GM18951 (cell line): Measurements from ENCODE around the gene FPGS.
A peak's percentile ranks its signal among the peaks of the same experiment; 100 is the strongest.
"Not testable (repeated sequence)": the region's sequence is repeated elsewhere in the genome, so short reads cannot be mapped to it uniquely, and the experiment has no call there.

Experiments used
- POLR2A ChIP-seq: IDR thresholded peaks from 4 replicates; pipeline ENCODE4 v1.6.1; 2011; ENCODE audit warnings: mild to moderate bottlenecking; ENCODE audit not compliant: insufficient read length, insufficient read depth; ENCODE audit errors: extremely low read depth
- in situ Hi-C: fragments of 300-500 bp; cut with MboI; formaldehyde crosslinking; loops from one replicate; pipeline ENCODE4 v1.12.0; 2022; ENCODE audit warnings: low sequenced_read_pairs, mixed read lengths, inconsistent platforms; ENCODE audit not compliant: unreplicated experiment

Gene FPGS

DNA sequence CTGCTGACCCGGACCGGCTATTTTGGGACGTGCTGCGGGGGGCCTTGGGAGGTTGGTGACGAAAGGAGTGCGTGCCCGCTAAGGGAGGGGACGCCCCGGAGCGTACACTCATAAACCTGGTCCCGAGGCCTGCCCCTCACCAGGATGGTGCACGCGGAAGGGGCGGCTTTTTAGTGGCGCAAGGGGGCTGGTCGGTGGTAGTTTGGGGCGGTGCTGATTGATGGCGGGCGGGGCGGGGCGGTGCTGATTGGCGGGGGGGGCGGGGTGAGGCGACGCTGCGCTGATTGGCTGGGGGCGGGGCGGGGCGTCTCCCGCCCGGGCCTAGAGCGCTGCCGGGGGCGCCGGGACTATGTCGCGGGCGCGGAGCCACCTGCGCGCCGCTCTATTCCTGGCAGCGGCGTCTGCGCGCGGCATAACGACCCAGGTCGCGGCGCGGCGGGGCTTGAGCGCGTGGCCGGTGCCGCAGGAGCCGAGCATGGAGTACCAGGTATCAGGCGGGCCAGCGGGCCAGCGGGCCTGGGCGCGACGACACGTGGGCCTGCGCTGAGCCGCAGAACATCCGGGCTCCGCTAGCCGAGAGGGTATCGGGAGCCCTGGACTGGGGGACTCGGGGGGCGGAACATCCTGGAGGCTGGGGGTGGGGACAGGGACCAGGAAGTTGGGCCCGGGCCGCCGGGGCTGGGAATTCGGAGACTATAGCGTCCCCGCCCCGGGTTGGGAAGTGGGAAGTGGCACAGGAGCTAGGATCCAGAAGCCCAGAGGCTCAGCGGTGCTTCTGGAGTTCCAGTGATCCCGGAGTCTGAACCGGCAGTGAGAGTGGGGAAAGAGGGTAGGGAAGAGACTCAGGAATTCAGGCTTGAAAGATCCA lies at the start of gene FPGS:
Gene FPGS (plus strand): TSS at position 307 of the 868 bp plus-strand sequence. CDS start 43 bp downstream, at position 350.
- in situ Hi-C loops: no loop called here
- peak; percentile 98 for TF ChIP-seq POLR2A

DNA sequence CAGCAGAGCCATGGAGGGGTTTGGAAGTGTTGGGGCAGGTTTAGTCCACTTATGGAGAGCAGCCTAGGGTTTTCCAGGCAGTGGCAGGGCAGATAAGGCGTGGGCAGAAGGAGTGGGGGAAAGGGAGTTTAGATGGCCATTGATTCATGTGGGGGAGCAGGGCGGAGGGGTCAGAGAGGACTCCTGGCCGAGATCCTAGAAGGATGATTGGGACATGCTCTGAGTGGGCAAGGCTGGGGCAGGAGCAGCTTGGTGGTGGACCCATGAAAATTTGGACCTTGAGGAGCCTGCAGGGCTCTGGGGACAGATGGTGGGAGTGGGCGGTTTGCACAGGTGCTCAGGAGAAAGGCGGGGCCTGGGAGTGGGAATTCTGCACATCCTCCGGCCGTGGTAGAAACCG lies 49.5 kb upstream of the FPGS start:
- TF ChIP-seq POLR2A: no peak
- in situ Hi-C loops: no loop called here

DNA sequence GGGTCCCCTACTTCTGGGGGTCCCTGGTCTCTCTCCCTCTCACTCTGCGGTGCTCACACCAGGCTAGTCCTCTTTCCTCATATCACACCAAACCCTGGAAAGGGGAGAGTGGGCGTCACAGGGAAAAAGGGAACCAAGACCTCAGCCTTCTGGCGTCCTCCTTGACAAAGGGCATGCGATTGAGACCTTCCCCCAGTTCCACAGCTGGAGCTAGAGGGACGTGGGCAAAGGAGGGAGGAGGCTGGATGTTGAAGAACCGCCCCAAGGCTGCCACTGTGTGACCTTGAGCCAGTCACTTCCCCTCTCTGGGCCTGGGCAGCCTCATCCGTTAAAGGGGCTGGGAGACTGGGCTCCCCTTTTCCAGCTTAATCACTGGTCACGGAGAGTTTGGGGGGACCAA lies 49.1 kb upstream of the FPGS start:
- in situ Hi-C loops: no loop called here
- no peak for TF ChIP-seq POLR2A

GRCh38 chr9:127754099-127755060 lies 48.3 kb upstream of the FPGS start:
- TF ChIP-seq POLR2A: no peak
- in situ Hi-C loops: no loop called here

DNA sequence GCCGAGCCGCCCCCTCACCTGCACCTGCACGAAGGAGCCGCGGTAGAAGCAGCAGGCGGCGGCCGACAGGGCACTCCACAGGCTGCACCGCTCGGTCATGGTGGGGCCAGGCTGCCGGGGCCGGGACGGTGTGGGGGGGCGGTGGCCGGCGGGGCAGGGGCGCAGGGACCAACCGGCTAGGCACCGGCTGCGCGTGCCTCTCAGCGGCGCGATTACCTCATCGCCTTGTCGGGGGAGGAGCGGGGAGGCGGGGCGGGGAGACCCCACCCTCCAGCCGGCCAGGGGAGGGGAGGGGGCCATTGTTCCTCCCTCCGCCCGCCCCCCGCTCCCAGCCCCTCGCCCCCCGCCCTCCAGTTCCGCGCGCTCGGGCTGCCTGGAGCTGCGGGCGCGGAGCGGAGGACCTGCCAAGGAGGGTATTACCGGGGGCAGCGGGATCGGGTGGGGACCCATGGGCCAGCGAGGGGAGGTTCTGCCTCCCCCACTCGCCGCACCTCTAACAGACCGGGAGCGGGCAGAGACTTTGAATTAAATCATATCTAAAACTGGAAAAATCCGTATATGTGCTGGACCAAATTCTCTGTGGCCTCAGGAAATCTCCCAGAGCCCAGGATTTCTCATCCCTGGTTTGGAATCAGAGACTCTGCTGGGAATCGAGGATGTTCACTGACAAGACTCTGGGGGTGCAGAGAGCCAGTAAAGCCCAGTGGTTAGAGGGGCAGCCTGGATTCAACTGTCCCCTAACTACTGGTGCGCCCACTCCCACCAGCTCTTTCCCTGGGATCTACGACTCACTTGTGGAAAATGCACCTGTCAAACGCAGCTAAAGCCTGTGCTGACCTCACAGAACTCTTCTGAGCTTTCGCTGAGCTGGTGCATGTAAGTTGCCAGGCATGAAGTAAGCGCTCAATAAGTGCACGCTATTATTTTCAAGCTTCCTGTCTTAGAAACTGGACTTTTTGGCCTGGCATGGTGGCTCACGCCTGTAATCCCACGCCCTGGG lies 47.3 kb upstream of the FPGS start:
- in situ Hi-C loops: no loop called here
- TF ChIP-seq POLR2A: no peak

DNA sequence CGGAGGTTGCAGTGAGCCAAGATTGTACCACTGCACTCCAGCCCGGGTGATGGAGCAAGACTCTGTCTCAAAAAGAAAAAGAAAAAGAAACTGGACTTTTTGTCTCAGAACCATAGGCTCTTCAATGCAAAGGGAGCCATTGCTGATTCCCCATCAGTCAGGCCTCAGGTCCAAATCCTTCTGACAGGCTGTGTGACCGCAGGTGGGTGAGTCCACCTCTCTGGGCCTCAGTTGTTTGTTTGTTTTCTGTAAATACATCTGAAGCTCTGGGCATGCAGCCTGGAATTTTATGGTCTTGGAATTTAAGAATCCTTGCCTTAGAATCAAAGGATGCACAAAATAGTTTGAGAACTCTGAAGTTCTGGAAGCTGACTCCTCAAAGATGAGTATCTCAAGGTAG lies 46.4 kb upstream of the FPGS start:
- TF ChIP-seq POLR2A: no peak
- in situ Hi-C loops: no loop called here

- in situ Hi-C loops: not testable (repeated sequence)
Measured at GRCh38 chr9:127756776-127757175, 45.9 kb upstream of the FPGS start.

DNA sequence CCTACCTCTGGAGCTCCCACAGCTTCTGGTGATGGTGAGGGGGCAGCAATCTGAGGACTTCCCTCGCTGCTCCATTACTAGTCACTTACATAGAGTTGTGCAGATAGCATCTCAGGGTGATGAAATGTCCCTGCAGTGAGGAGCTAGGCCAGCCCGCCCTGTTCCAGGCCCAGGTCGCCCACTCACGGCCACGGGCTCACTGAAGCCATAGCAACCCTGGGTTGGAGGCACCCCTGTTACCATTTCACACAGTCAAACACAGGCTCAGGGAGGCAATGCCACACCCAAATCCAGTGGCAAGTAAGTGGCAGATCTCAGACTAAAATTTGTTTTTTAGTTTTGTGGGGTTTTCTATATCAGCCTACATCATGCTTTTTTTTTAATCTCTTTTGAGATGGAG lies 43.8 kb upstream of the FPGS start:
- in situ Hi-C loops: no loop called here
- no peak for TF ChIP-seq POLR2A

DNA sequence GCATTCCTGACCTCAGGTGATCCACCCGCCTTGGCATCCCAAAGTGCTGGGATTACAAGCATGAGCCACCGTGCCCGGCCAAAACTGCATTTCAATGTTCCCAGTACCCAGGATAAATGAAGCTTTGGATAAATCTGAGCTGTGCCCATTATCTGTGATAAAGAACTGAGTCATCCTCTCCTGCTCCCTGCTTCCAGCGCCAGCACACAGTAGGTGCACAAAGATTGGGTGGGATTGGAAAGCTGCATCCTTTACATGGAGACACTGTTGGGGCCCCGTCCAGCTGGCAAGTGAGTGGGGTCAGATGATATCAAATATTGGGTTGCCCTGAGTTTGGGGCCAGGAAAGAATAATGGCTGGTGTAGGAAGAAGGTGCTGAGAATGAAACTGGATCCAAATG lies 41.6 kb upstream of the FPGS start:
- TF ChIP-seq POLR2A: no peak
- in situ Hi-C loops: no loop called here

GRCh38 chr9:127761491-127761956 lies 41.2 kb upstream of the FPGS start:
- in situ Hi-C loops: no loop called here
- no peak for TF ChIP-seq POLR2A

DNA sequence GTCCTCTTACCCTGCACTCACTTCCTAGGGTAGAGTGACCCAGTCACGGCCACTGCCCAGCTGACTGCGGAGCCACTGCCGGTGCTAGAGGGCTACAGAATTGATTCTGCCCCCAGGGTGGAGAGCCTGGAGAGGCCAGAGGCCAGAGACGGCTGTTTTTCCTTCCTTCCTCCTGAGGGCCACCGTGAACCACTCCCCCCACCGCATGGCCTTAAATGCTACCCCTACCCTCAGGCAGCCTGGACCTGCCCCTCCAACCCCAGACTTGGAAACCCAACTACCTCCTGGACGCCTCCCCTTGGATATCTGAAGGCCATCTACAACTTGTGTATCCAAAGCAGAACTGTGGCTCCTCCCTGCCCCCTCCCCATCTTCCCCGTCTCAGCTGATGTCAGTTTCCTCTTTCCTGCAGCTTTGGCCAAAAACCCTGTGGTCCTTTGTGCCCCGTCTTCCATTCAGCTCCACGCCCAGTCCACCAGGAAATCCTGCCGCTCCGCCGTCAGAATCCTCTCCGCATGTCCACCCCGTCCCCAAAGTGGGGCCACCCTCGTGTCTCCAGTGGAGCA lies 40.5 kb upstream of the FPGS start:
- TF ChIP-seq POLR2A: no peak
- in situ Hi-C loops: no loop called here

- no peak for TF ChIP-seq POLR2A
- in situ Hi-C loops: no loop called here
Measured at GRCh38 chr9:127763918-127764384, 38.7 kb upstream of the FPGS start.

DNA sequence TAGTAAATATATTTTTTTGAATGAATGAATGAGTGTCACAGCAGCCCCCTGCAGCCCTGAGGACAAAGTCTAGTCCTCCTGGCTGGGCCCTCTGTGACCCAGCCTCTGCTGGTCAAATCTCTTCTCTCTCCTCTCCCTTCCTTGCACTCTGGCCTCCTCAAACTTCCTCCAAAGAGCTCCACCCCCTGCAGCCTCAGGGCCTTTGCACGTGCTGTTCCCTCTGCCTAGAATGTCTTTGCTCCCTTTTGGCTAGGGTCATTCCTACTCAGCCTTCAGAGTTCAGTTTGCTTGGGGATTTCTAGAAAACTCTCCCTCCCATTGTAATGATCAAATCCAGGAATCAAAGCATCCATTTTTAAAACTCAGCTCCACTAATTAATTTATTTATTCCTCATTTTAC lies 37.3 kb upstream of the FPGS start:
- no peak for TF ChIP-seq POLR2A
- in situ Hi-C loops: no loop called here
